Uterus (tissue), 4 donors: ENCODE data around the gene ARHGEF7. TPM values are rescaled to one million over a fixed set of nuclear protein-coding genes. Genes with fewer than 3 reads are reported as not detected.

Source experiments
- DNase-seq, 2 donors: peaks; one replicate each; pipeline ENCODE4 v3.0.0-alpha.2; 2019 to 2020
- H3K27ac ChIP-seq, 2 donors: fragments of 200-600 bp; sonication (generic); 1 replicate in 1 of 2; 2 replicates in 1 of 2; pipeline ENCODE4 v1.5.1; 2016 to 2018
- H3K27me3 ChIP-seq, 2 donors: fragments of 200-600 bp; sonication (generic); one replicate each; pipeline ENCODE4 v1.5.1; 2018 to 2019; ENCODE audit warnings: control low read depth in 1 of 2
- H3K36me3 ChIP-seq, 2 donors: fragments of 200-600 bp; sonication (generic); one replicate each; pipeline ENCODE4 v1.5.1; 2019; ENCODE audit warnings: control low read depth in 1 of 2
- H3K4me1 ChIP-seq, 2 donors: fragments of 200-600 bp; sonication (generic); one replicate each; pipeline ENCODE4 v1.5.1; 2018 to 2019; ENCODE audit warnings: control low read depth in 1 of 2
- H3K4me3 ChIP-seq, 2 donors: fragments of 200-600 bp; sonication (generic); 1 replicate in 1 of 2; 2 replicates in 1 of 2; pipeline ENCODE4 v1.5.1; 2018 to 2019; ENCODE audit warnings: mild to moderate bottlenecking in 1 of 2
- H3K9me3 ChIP-seq, 2 donors: fragments of 200-600 bp; sonication (generic); one replicate each; pipeline ENCODE4 v1.5.1; 2019; ENCODE audit warnings: control low read depth in 1 of 2
- POLR2A ChIP-seq, 2 donors: fragments of 450-650 bp; IDR thresholded peaks; one replicate each; pipeline ENCODE4 v1.6.1; 2016; ENCODE audit warnings: antibody characterized with exemption in 2 of 2, mild to moderate bottlenecking in 1 of 2, moderate library complexity in 1 of 2
- intact Hi-C: fragments of 100-400 bp; cut with DNase I; formaldehyde crosslinking; loops from one replicate; pipeline ENCODE4 v1.15.1; 2023; ENCODE audit warnings: low total_unique reads
- total RNA-seq, 4 donors: library from RNA; depleted of rRNA in 3 of 4; stranded (reverse); fragments of >200 nt in 3 of 4; gene quantifications; one replicate each; pipeline versions ENCODE4 v1.1.0 to v1.2.4, GENCODE V29; 2014 to 2023
- TF ChIP-seq, protein P1 (sequence below), 4 experiments: fragments of 200-600 bp in 2 of 4; fragments of 450-650 bp in 2 of 4; sonication (generic) in 2 of 4; IDR thresholded peaks; one replicate each; pipeline ENCODE4 v1.5.1; 2016 to 2019; ENCODE audit warnings: antibody characterized with exemption in 4 of 4, mild to moderate bottlenecking in 2 of 4, moderate library complexity in 1 of 4
- donor health status: DM: yes; HTN: yes; CAD: no.

Gene ARHGEF7
- total RNA-seq, 4 donors from 2014 or later = 42.6 to 152 (median 127) TPM

GRCh38 chr13:111228262-111229144 is 113.4 kb downstream of the ARHGEF7 start:
- H3K36me3 ChIP-seq = no peaks in the 10 kb centered on the region
- TF ChIP-seq POLR2A (IDR thresholded peaks at IDR 0.05) = no peak
- TF ChIP-seq, protein P1, sequence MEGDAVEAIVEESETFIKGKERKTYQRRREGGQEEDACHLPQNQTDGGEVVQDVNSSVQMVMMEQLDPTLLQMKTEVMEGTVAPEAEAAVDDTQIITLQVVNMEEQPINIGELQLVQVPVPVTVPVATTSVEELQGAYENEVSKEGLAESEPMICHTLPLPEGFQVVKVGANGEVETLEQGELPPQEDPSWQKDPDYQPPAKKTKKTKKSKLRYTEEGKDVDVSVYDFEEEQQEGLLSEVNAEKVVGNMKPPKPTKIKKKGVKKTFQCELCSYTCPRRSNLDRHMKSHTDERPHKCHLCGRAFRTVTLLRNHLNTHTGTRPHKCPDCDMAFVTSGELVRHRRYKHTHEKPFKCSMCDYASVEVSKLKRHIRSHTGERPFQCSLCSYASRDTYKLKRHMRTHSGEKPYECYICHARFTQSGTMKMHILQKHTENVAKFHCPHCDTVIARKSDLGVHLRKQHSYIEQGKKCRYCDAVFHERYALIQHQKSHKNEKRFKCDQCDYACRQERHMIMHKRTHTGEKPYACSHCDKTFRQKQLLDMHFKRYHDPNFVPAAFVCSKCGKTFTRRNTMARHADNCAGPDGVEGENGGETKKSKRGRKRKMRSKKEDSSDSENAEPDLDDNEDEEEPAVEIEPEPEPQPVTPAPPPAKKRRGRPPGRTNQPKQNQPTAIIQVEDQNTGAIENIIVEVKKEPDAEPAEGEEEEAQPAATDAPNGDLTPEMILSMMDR (IDR thresholded peaks at IDR 0.05) = no peak
- H3K4me3 ChIP-seq = no peak overlapping the region
- peaks cover 0 to 6% of the 10 kb centered on the region in 2 donors for H3K4me1 ChIP-seq
- no peaks in the 10 kb centered on the region for H3K9me3 ChIP-seq
- DNase-seq = no peak
- H3K27ac ChIP-seq = no peak overlapping the region
- no peaks in the 10 kb centered on the region for H3K27me3 ChIP-seq
- intact Hi-C loops = loop anchor here (10.0 kb wide), 1 partner anchor 164 kb away; no protein-coding TSS in a partner anchor

DNA sequence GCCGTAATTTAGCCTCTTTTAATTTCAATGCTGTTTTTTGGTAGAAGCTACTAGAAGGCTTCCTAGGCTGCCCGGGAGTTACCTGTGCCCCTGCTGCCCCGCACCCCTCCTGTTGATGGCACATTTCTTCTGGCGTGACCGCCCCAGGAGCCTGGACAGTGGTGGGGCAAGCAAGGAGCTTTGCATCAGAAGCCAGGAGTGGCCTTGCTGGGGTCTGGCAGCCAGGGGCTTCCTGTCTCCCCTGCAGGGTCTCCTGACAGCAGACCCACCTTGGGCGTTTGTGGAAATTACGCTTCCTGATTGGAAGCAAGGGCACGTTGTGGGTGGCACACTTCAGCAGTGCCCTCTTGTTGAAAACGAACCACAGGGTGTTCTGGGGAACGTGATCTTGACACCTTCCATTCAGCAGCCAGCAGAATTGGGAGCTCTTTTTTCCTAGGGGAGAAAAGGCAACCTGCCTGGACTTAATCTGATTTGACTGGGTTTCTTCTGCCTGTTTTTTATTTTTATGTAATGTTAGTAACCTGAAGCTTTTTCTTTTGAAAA is 115.3 kb downstream of the ARHGEF7 start:
- Histone ChIP-seq H3K36me3 (no peaks in the 10 kb centered on the region), H3K27ac (no peak overlapping the region), H3K4me3 (no peak overlapping the region), H3K27me3 (no peaks in the 10 kb centered on the region), H3K9me3 (no peaks in the 10 kb centered on the region), H3K4me1 (peaks cover 0 to 6% of the 10 kb centered on the region in 2 donors)
- TF ChIP-seq, protein P1 (IDR thresholded peaks at IDR 0.05) = no peak
- TF ChIP-seq POLR2A (IDR thresholded peaks at IDR 0.05) = no peak
- intact Hi-C loops = no loop called here
- no peak for DNase-seq

- Histone ChIP-seq H3K36me3 (no peaks in the 10 kb centered on the region), H3K9me3 (no peaks in the 10 kb centered on the region), H3K27ac (no peak overlapping the region), H3K27me3 (no peaks in the 10 kb centered on the region), H3K4me1 (no peaks in the 10 kb centered on the region), H3K4me3 (no peak overlapping the region)
- intact Hi-C loops = no loop called here
- no peak for DNase-seq
- TF ChIP-seq, protein P1 (IDR thresholded peaks at IDR 0.05) = no peak
- no peak for TF ChIP-seq POLR2A (IDR thresholded peaks at IDR 0.05)
Measured at GRCh38 chr13:111232191-111232590, 117.1 kb downstream of the ARHGEF7 start.

- Histone ChIP-seq H3K36me3 (no peaks in the 10 kb centered on the region), H3K9me3 (no peaks in the 10 kb centered on the region), H3K27ac (no peak overlapping the region), H3K27me3 (no peaks in the 10 kb centered on the region), H3K4me1 (no peaks in the 10 kb centered on the region), H3K4me3 (no peak overlapping the region)
- TF ChIP-seq, protein P1 (IDR thresholded peaks at IDR 0.05) = no peak
- TF ChIP-seq POLR2A (IDR thresholded peaks at IDR 0.05) = no peak
- DNase-seq = no peak
- intact Hi-C loops = no loop called here
Measured at GRCh38 chr13:111233080-111233479, 118.0 kb downstream of the ARHGEF7 start.
